Neural cell (in vitro differentiated cells): ENCODE results near the gene UNC45A. TPM values are rescaled to one million over a fixed set of nuclear protein-coding genes. Genes with fewer than 3 reads are reported as not detected.

ENCODE experiments used
- H2AFZ ChIP-seq: fragments of 200-600, 300-800 bp; sonication (generic), shearing (Covaris generic); 2 replicates; pipeline ENCODE4 v1.6.0; 2014; ENCODE audit warnings: low read depth, mild to moderate bottlenecking, antibody characterized with exemption, low read length, moderate library complexity
- H3F3A ChIP-seq: fragments of 200-600 bp; shearing (Covaris generic); 2 replicates; pipeline ENCODE4 v1.6.1; 2016; ENCODE audit warnings: mild to moderate bottlenecking, moderate library complexity, mixed read lengths, antibody characterized with exemption, low read length; ENCODE audit not compliant: insufficient read depth, poor library complexity, severe bottlenecking
- H3K27ac ChIP-seq: fragments of 200-600, 300-800 bp; sonication (generic), shearing (Covaris generic); 2 replicates; pipeline ENCODE4 v1.5.1; 2014; ENCODE audit warnings: mild to moderate bottlenecking, low read length, moderate library complexity
- H3K27me3 ChIP-seq: fragments of 300-800, 200-600 bp; sonication (generic), shearing (Covaris generic); 2 replicates; pipeline ENCODE4 v1.6.0; 2014; ENCODE audit warnings: mild to moderate bottlenecking, low read depth, low read length, moderate library complexity; ENCODE audit not compliant: insufficient read depth
- H3K36me3 ChIP-seq: fragments of 300-800, 200-600 bp; sonication (generic), shearing (Covaris generic); 2 replicates; pipeline ENCODE4 v1.5.1; 2014; ENCODE audit warnings: mild to moderate bottlenecking, antibody characterized with exemption, low read length, moderate library complexity; ENCODE audit not compliant: insufficient read depth
- H3K4me2 ChIP-seq: fragments of 300-800, 200-600 bp; sonication (generic), shearing (Covaris generic); 2 replicates; pipeline ENCODE4 v1.6.0; 2014; ENCODE audit warnings: mild to moderate bottlenecking, low read length
- H3K4me3 ChIP-seq: fragments of 300-800, 200-600 bp; sonication (generic), shearing (Covaris generic); 2 replicates; pipeline ENCODE4 v1.5.1; 2014; ENCODE audit warnings: mild to moderate bottlenecking, low read length, moderate library complexity
- H3K79me2 ChIP-seq: fragments of 200-600 bp; shearing (Covaris generic); replicated peaks from 2 replicates; pipeline ENCODE4 v1.6.0; 2014; ENCODE audit warnings: mild to moderate bottlenecking, low read length, moderate library complexity; ENCODE audit not compliant: insufficient read depth
- H3K9ac ChIP-seq: fragments of 300-800, 200-600 bp; sonication (generic), shearing (Covaris generic); 2 replicates; pipeline ENCODE4 v1.6.1; 2016; ENCODE audit warnings: mild to moderate bottlenecking, low read length, mixed read lengths
- H3K9me2 ChIP-seq: fragments of 200-600 bp; shearing (Covaris generic); 2 replicates; pipeline ENCODE4 v1.6.1; 2016; ENCODE audit warnings: mild to moderate bottlenecking, low read length, mixed read lengths; ENCODE audit not compliant: insufficient read depth
- H3K9me3 ChIP-seq: fragments of 200-600, 300-800 bp; sonication (generic), shearing (Covaris generic); 2 replicates; pipeline ENCODE4 v1.6.1; 2016; ENCODE audit warnings: mild to moderate bottlenecking, mixed run types, low read length, moderate library complexity, mixed read lengths
- H4K20me1 ChIP-seq: fragments of 200-600 bp; shearing (Covaris generic); 2 replicates; pipeline ENCODE4 v1.6.1; 2016; ENCODE audit warnings: mild to moderate bottlenecking, mixed run types; ENCODE audit not compliant: insufficient read depth
- CTCF ChIP-seq: fragments of 450-650 bp; IDR thresholded peaks from 2 replicates; pipeline ENCODE4 v1.5.1; 2014; ENCODE audit warnings: antibody characterized with exemption, mild to moderate bottlenecking, moderate library complexity; ENCODE audit not compliant: poor library complexity, severe bottlenecking
- EP300 ChIP-seq: fragments of 450-650 bp; conservative IDR thresholded peaks from 2 replicates; pipeline ENCODE4 v1.6.1; 2014; ENCODE audit warnings: antibody characterized with exemption, mild to moderate bottlenecking, moderate library complexity; ENCODE audit not compliant: poor library complexity, severe bottlenecking
- EZH2 ChIP-seq: fragments of 200-600, 300-800 bp; shearing (Covaris generic), sonication (generic); IDR thresholded peaks from 2 replicates; pipeline ENCODE4 v1.6.1; 2014; ENCODE audit warnings: antibody characterized with exemption, low read length, borderline replicate concordance, mild to moderate bottlenecking; ENCODE audit not compliant: insufficient read depth, poor library complexity, severe bottlenecking
- MXI1 ChIP-seq: fragments of 450-650 bp; conservative IDR thresholded peaks from 2 replicates; pipeline ENCODE4 v1.6.1; 2014; ENCODE audit warnings: antibody characterized with exemption, mild to moderate bottlenecking; ENCODE audit not compliant: poor library complexity, severe bottlenecking
- POLR2AphosphoS5 ChIP-seq: IDR thresholded peaks from 2 replicates; pipeline ENCODE4 v1.6.1; 2012
- RAD21 ChIP-seq: fragments of 450-650 bp; conservative IDR thresholded peaks from 2 replicates; pipeline ENCODE4 v1.6.1; 2014; ENCODE audit warnings: antibody characterized with exemption, mild to moderate bottlenecking, moderate library complexity
- REST ChIP-seq: IDR thresholded peaks from 2 replicates; pipeline ENCODE4 v1.6.1; 2012; ENCODE audit warnings: borderline replicate concordance
- SMC3 ChIP-seq: fragments of 450-650 bp; conservative IDR thresholded peaks from 2 replicates; pipeline ENCODE4 v1.6.1; 2014; ENCODE audit warnings: antibody characterized with exemption, mild to moderate bottlenecking, moderate library complexity; ENCODE audit not compliant: poor library complexity
- TAF1 ChIP-seq: IDR thresholded peaks from 2 replicates; pipeline ENCODE4 v1.6.1; 2012; ENCODE audit warnings: low read depth
- polyA plus RNA-seq: library from polyadenylated mRNA; depleted of rRNA; stranded (reverse); fragments of >200 nt; gene quantifications from 2 replicates; pipeline ENCODE4 v1.2.3, GENCODE V29; 2014

Gene UNC45A
- polyA plus RNA-seq, 1 donor from 2014 or later, result 41.3 TPM

- Histone ChIP-seq H3K4me2 (no peak overlapping the region), H3K9me2 (no peaks in the 10 kb centered on the region), H3K27ac (no peak overlapping the region), H3K79me2 (no peaks in the 10 kb centered on the region), H3K4me3 (no peak overlapping the region), H2AFZ (no peak overlapping the region), H4K20me1 (no peaks in the 10 kb centered on the region), H3K9ac (no peak overlapping the region), H3K9me3 (no peaks in the 10 kb centered on the region), H3F3A (no peaks in the 10 kb centered on the region), H3K36me3 (no peaks in the 10 kb centered on the region), H3K27me3 (no peaks in the 10 kb centered on the region)
- TF ChIP-seq EZH2 (no peak), POLR2AphosphoS5 (no peak), RAD21 (no peak), CTCF (no peak), SMC3 (no peak), EP300 (no peak), MXI1 (no peak), TAF1 (no peak), REST (no peak)
Observed at GRCh38 chr15:90915808-90916440, 19.2 kb upstream of the UNC45A start.

GRCh38 chr15:90916461-90916860, 18.6 kb upstream of the UNC45A start:
- TF ChIP-seq SMC3 (no peak), CTCF (no peak), REST (no peak), EP300 (no peak), EZH2 (no peak), TAF1 (no peak), MXI1 (no peak)
- Histone ChIP-seq H3K9me3 (no peaks in the 10 kb centered on the region), H2AFZ (no peak overlapping the region), H3K9me2 (no peaks in the 10 kb centered on the region), H3F3A (no peaks in the 10 kb centered on the region), H3K4me3 (no peak overlapping the region), H3K36me3 (no peaks in the 10 kb centered on the region), H3K9ac (no peak overlapping the region), H3K79me2 (no peaks in the 10 kb centered on the region), H4K20me1 (no peaks in the 10 kb centered on the region), H3K27ac (no peak overlapping the region), H3K27me3 (no peaks in the 10 kb centered on the region), H3K4me2 (no peak overlapping the region)
